HuH-7.5 (cell line): ENCODE results near the gene BRD7.
A peak's percentile ranks its signal among the peaks of the same experiment; 100 is the strongest.

ENCODE experiments used
- DNase-seq: peaks from one replicate; pipeline ENCODE4 v3.0.0; 2011; ENCODE audit warnings: low spot score

BRD7 gene

DNA sequence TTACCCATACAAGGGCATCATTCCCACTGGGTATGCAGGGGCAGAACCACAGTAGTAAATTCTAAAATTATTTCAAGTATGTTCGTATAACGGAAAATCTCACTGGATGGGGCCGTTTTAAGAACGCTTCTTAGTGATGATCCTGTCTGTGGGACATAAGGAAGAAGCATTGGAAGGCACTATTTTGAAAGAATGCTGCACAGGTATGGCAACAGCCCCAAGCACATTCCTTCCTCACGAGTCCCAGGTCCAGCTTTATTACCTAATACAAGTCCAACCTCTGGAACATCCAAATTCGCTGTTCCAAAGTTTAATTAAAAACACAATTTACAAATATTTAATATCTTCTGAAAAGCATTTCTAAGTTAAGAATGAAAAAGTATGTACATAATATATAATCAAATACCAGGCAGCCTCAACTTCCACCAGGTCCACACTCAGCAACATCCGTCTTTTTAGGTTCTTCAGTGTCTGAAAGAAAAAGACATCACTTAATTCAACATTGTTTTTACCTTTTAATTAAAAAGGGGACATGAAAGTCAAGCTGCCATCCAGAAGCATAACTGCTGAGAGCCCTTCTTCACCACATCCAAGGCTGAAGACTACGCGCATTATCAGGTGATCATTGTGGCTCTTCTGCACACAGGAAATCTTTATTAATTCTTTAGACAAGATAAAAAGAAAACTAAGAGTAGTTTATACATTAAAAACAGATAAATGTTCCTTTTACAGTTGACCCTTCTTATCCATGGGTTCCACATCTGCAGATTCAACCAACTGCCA, 49.8 kb downstream of the BRD7 start:
- no peak for DNase-seq

GRCh38 chr16:50316848-50317630, 51.7 kb downstream of the BRD7 start:
- no peak for DNase-seq

- no peak for DNase-seq
Observed at GRCh38 chr16:50316102-50316847, 52.5 kb downstream of the BRD7 start.

DNA sequence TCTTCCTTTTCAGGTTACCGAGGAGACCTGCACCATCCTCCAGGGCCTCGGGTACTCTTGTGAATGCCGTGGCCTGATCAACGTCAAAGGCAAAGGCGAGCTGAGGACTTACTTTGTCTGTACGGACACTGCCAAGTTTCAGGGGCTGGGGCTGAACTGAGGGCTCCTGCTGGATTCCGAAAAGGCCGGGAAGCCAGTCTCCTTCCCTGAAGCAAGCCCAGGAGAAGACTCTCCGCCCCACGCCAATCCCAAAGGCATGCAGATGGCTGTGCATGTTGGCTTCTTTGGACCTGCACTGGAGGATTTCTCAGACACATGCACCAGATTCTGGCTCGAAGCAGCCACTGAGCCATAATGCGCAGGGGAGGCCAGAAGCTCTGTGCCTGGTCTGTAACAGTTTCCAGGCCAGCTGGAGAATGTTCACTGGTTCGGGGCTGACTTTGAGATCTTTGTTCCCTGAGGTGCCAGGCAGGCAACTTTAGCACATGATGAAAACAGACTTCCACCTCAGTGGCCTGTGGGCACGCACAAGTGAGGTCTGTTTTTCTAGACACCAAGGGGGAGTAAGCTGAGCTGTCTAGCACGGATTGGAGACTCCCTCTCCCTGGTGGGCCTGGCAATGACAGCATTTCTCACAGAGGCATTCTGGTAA, 53.3 kb downstream of the BRD7 start:
- no peak for DNase-seq

GRCh38 chr16:50314665-50315064, 54.1 kb downstream of the BRD7 start:
- no peak for DNase-seq

DNA sequence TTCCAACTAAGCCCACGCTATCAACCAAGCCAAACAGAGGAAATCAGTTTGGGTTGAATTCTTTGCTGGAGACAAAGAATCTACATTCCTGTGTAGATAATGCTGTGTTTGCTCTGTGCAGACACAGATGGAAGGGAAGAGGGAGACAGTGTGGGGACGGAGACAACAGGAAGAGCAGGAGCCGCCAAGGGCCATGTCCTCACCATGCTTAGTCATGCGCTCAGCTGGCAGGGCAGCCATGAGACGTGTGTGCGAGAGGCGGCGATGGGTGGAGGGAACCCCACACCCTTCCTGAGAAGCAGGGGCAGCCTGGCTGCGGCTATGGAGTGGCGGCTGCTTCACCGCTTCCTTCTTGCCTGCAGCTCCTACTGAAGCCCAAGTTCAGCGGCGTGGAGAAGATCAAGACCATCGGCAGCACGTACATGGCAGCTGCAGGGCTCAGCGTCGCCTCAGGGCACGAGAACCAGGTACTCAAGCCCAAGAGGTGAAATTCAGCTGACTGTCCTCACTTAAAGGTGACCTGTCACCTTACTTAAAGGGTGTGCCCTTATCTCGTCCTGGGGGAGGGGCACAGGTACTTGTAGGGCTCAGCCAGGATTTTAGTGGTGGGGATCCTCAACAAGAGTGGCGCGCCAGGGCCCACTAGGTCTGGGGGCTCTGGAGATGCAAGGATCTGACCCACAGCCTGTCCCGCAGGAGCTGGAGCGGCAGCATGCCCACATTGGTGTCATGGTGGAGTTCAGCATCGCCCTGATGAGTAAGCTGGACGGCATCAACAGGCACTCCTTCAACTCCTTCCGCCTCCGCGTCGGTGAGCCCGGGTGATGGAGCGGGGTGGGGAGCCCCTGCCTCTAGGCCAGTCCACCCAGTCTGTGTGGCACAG, 55.0 kb downstream of the BRD7 start:
- no peak for DNase-seq

- DNase-seq, result no peak
Observed at GRCh38 chr16:50311891-50312501, 56.8 kb downstream of the BRD7 start.

GRCh38 chr16:50311134-50311528, 57.7 kb downstream of the BRD7 start:
- no peak for DNase-seq

DNA sequence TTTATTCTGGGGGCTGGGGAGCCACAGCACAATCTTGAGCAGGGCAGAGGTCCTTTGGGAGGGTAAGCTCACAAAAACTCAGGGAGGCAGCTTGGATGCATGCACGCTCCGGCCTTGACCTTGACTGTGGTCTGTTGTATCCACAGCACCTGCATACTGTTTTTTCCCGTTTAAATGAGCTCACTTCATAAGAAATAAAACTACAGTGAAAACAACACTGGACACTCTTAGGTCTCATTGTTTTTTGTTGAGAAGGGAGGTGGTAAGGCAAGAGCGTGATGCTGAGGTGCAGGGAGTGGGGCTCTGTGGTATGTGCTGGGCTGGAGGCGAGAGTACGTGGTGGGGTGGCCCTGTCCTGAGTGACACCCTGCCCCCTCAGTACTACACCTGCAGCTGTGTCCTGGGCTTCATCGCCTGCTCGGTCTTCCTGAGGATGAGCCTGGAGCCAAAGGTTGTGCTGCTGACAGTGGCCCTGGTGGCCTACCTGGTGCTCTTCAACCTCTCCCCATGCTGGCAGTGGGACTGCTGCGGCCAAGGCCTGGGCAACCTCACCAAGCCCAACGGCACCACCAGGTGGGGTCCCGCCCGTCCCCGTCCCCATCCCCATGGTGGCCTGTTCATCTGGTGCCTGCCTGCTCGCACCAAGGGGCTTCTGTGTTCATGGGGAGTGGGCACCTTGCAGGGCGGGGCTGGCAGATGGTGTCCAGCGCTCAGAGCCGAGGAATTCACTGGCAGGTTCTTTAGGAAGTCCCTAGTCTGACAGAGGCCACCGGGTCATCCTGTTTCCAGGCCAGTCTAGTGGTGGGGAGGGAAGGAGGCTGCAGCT, 58.3 kb downstream of the BRD7 start:
- DNase-seq, result no peak

- peak; percentile 5 for DNase-seq
Observed at GRCh38 chr16:50309527-50310307, 59.1 kb downstream of the BRD7 start.

DNA sequence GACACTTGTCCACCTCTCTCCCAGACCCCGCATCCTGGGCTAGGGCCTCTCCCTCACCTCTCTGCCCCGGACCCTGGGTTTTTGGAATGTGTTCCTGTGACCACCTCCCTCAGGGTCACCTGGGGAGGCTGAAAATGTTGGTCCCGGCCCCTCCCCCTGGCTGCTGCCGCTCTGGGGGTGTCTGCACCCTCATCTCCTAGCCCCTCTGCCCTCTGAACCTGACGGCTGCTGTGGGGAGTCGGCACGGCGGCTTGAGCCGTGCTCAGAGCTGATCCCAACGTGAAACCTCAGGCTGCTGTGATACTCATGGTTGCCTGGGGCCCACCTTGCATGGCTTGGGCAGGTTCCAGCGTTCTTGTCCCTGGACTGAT, 59.6 kb downstream of the BRD7 start:
- peak; percentile 2 for DNase-seq

GRCh38 chr16:50308237-50308965, 60.4 kb downstream of the BRD7 start:
- DNase-seq, result no peak

- peak; percentile 0 for DNase-seq
Observed at GRCh38 chr16:50306287-50306686, 62.5 kb downstream of the BRD7 start.

DNA sequence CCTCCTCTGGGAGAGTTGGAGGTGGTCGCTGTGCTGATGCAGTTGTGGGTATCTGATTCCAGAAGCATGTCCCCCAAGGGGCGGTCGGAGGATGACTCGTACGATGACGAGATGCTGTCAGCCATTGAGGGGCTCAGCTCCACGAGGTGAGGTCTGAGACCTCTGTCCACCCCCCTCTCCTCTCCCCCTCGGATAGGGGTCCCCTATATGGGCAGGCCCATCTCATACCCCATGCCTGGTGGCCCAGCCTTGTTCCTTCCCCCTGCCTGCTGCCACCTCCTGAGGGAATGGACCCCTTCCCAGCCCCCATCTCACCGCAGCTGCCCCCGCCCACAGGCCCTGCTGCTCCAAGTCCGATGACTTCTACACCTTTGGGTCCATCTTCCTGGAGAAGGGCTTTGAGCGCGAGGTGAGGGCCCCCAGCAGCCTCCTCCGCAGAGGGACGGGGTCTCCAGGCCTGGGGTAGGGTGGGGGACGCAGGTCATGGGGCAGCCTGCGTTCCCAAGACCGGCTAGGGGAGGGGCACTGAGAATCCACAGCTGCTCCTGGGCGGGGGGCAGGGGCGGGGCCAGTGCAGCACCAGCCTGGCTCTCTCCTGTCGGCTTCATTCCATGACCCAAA, 63.2 kb downstream of the BRD7 start:
- DNase-seq, result peak; percentile 2

- DNase-seq, result peak; percentile 5
Observed at GRCh38 chr16:50304467-50305440, 64.0 kb downstream of the BRD7 start.

GRCh38 chr16:50303605-50304466, 65.0 kb downstream of the BRD7 start:
- DNase-seq, result peak; percentile 33
